Fibroblast of mammary gland (primary cell): Measurements from ENCODE around the gene SH3RF3.

Experiments
- DNase-seq: peaks from one replicate; pipeline ENCODE4 v3.0.0-alpha.2; 2010; ENCODE audit warnings: low read depth
- H3K4me3 ChIP-seq: 2 replicates; pipeline ENCODE4 v1.5.1; 2011; ENCODE audit warnings: low read depth, mild to moderate bottlenecking, low read length, moderate library complexity; ENCODE audit not compliant: control insufficient read depth
- TF ChIP-seq, protein P1 (sequence below): conservative IDR thresholded peaks from 2 replicates; pipeline ENCODE4 v1.5.1; 2011; ENCODE audit warnings: low read depth, low read length, inconsistent platforms; ENCODE audit not compliant: control insufficient read depth, insufficient read depth

The SH3RF3 gene

DNA sequence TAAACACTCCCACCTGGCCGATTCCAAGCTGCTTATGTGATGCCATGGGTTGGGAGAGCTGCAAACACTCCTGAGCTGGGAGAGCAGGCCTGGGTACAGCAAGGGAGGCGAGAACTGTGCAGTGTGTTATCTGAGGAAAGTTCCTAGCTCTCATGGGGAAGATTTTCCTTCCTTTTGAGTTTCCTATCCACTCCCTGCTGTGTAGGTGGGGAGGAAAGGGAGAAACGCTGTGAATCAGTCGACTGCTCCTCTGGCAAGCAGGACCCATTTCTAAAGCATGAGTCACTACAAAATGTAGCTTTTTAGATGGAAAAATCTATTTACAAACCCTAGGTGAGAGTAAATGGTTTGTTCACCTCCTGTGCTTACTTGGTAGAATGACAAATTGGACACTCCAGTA is 80.4 kb downstream of the SH3RF3 start:
- TF ChIP-seq, protein P1, sequence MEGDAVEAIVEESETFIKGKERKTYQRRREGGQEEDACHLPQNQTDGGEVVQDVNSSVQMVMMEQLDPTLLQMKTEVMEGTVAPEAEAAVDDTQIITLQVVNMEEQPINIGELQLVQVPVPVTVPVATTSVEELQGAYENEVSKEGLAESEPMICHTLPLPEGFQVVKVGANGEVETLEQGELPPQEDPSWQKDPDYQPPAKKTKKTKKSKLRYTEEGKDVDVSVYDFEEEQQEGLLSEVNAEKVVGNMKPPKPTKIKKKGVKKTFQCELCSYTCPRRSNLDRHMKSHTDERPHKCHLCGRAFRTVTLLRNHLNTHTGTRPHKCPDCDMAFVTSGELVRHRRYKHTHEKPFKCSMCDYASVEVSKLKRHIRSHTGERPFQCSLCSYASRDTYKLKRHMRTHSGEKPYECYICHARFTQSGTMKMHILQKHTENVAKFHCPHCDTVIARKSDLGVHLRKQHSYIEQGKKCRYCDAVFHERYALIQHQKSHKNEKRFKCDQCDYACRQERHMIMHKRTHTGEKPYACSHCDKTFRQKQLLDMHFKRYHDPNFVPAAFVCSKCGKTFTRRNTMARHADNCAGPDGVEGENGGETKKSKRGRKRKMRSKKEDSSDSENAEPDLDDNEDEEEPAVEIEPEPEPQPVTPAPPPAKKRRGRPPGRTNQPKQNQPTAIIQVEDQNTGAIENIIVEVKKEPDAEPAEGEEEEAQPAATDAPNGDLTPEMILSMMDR = no peak
- DNase-seq = peak; percentile 82
- H3K4me3 ChIP-seq = no peak overlapping the region

DNA sequence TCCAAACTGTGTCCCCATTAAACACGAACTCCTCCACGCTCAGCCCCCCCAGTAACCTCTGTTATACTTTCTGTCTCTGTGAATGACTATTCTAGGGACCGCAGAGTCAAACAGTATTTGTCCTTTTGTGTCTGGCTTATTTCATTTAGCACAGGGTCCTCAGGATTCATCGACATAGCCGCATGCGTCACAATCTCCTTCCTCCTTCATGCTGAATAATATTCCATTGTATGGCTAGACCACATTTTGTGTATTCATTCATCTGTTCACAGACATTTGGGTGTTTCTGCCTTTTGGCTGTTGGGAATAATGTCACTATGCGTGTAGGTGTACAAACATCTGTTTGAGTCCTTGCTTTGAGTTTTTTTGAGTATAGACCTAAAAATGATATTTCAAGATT is 80.9 kb downstream of the SH3RF3 start:
- no peak for DNase-seq
- TF ChIP-seq, protein P1 = no peak

DNA sequence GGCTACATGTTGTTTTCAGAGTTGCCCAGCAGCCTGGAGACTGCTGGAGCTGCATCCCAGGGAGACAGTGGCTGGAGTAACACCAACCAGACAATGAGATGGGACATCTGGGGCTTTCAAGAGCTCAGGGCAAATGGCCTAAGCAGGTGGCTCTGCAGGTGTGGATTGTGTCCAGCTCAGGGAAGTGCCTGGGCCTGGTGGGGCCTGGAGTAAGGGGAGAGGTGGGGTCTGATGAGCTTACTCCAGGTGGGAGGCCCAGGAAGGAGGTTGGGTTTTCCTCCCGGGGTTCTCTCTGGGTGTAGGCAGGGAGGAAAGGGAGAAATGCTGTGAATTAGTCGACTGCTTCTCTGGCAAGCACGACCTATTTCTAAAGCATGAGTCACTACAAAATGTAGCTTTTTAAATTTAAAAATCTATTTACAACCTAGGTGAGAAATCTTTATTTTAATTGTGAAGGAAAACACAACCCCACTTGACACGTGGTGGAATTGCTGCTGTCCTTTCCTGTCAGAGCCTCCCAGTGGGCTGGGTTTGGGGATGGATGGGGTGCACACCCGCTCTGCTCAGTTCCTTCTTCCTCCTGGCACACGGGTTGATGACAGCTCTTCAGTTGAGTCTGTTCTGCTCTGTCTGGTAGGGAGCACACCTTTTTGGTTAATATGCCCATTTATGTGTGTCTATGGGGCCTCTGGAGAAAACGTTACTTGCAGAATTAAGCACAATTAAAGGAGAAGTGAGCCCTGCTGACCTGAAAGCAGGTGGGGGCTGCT is 81.6 kb downstream of the SH3RF3 start:
- no peak overlapping the region for H3K4me3 ChIP-seq
- TF ChIP-seq, protein P1 = no peak
- DNase-seq = peak; percentile 55

More for the DNA sequence above, 80.9 kb downstream of the SH3RF3 start:
- no peak overlapping the region for H3K4me3 ChIP-seq

DNA sequence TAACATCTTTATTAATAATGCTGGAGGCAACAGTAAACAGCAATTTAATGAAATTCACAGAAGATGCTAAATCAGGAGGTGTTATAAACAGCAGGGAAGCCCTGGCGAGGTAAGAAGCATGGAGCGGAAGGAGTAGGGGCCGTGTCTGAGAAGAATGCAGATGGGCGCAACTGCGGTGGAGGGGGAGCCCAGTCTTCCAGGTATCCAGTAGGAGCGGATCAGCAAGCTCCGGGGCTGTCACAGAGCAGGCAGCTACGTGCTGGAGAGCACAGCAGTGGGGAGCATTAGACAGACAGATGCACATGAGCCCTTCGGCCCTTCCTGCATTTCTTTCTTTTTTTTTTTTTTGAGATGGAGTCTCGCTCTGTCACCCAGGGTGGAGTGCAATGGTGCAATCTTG is 82.3 kb downstream of the SH3RF3 start:
- DNase-seq = no peak
- H3K4me3 ChIP-seq = no peak overlapping the region
- TF ChIP-seq, protein P1 = no peak

DNA sequence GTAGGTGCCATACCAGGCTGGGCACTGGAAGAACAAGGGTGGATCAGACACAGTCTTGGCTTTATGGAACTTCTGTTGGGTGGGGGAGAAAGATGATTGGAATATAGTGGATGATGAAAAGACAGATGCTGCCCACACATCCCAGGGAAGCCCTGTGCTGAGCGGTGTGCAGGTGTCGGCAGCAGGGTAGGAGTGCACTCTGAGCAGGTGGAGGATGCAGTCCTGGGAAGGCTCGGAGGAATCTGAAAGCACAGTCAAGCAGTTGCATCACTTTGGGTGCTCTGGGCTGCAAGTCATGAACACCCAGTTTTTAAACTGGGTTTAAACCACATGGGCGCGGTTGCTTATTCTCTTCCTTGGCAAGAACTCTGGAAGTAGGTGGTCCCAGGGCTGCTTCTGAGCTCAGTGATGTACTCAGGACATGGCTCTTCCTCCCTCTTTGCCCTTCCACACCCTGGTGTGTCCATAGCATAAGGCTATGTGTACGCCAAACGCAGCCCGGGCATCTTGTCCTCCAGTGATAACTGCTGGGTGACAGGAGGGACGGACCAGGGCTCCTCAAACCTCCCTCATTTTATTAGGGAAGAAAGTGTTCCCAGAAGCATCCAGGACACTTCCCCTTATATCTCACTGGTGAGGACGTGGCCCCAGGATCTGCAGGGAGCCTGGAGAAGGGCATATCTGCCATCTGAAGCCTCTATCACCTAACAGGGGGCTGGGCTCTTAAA is 84.0 kb downstream of the SH3RF3 start:
- DNase-seq = no peak
- H3K4me3 ChIP-seq = no peak overlapping the region
- TF ChIP-seq, protein P1 = no peak

DNA sequence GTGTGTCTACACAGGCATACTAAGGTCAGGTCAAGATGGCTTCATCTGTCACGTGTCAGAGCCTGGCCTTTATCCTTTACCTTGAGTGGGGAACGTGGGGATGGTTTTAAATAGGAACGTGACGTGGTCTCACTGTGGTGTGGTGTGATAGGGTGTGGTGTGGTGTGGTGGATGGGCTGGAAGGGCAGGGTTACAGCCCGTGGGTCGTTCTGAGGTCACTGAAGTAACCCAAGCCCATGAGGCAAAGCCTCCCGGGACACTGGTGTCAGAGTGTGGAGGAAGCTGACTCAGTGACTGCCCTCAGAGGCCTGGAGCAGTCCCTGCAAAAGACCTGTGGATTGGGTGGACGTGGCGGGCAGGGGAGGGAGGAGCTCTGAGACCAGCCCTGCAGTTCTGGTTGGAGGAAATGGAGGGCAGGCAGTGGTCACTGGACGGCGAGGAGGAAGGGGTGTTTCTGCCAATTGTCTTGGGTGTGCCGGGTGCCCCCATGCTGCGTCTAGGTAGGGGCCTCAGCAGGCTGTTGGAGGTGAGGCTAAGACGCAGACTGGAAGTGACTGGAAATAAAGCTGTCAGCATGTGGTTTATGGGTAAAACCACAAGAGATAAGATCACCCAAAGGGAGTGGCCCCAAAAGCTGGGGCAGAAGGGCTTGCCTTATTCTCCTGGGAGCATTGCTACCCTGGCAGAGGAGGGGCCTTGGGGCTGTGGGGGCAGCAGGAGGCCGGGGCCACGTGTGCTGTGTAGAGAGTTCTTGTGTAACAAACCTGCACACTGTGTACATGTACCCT is 84.8 kb downstream of the SH3RF3 start:
- TF ChIP-seq, protein P1 = no peak
- H3K4me3 ChIP-seq = no peak overlapping the region
- peak; percentile 94 for DNase-seq
